Measurements from ENCODE around the gene ADAT2.

DNA sequence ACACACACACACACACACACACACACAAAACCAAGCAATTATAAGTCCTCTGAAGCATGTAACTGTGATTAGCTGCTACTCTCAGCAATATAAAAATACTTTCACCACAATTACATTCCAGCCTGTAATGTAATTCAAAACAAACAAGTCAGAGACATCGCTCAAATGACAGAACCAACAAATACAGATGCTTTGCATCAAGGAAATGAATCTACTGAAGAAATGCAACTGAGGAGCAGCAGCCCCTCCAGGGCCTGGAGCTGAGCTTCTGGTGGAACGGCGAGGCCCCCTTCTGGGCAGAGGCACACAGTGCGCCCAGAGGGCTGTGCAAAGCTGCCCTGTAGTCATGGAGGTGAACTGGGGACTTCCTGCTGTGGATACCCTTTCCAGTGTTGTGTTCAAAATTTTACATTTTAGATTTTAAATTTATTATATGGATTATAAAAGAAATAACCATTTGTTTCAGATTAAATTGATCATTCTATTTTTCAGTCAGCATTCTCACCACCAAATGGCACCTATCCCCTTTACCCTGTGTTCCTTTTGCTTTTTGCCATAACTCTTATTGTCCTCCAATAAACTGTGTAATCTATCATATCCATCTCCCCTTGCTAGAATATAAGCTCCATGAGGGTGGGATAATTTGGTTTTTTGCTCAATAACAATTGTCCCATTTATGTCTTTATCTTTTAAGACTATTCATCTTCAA, 23.2 kb downstream of the ADAT2 start:
- TF ChIP-seq POLR2AphosphoS5 (IDR thresholded peaks at IDR 0.05; ENCODE audit: insufficient read depth, low read depth, low read length) (no peak), POLR2A (IDR thresholded peaks at IDR 0.05; ENCODE audit: low read depth, low read length) (no peak), CTCF (IDR thresholded peaks at IDR 0.05; ENCODE audit: extremely low read depth in 1 of 2, insufficient read depth in 1 of 2, low read depth in 1 of 2, low read length in 2 of 2) (peak; percentile 93 to 96), FOS (IDR thresholded peaks at IDR 0.05; ENCODE audit: borderline replicate concordance, insufficient read depth, low read length) (no peak), JUN (IDR thresholded peaks at IDR 0.05; ENCODE audit: borderline replicate concordance, insufficient read depth, insufficient read length, low read depth) (no peak), EZH2 (IDR thresholded peaks at IDR 0.05; ENCODE audit: borderline replicate concordance, low read depth, low read length, severe bottlenecking) (no peak), MYC (IDR thresholded peaks at IDR 0.05; ENCODE audit: low read depth, low read length) (no peak), GATA2 (IDR thresholded peaks at IDR 0.05; ENCODE audit: insufficient read depth, insufficient read length, low read depth, low read length) (no peak)
- TF ChIP-seq, protein P1, sequence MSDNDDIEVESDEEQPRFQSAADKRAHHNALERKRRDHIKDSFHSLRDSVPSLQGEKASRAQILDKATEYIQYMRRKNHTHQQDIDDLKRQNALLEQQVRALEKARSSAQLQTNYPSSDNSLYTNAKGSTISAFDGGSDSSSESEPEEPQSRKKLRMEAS (IDR thresholded peaks at IDR 0.05; ENCODE audit: insufficient read depth, insufficient read length), result no peak
